ENCODE data around the gene AIG1.

The AIG1 gene

DNA sequence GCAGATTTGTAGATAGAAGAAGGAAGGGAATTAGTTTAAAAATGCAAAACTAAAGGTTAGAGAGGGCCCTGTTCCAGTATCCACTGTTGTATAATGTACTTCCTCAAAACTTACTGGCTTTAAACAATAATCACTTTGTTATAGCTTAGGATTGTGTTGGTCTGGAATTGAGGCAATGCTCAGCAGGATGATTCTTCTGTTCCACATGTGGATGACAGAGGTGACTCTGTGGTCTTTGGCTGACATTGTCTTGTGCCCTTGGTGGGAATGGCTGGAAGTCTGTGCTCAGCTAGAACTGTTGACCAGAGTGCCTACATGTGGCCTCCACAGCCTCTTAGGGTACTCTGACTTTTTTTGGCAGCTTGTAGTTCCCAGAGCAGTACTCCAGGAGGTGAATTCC is 143.4 kb downstream of the AIG1 start:
- DNase-seq = no peak

DNA sequence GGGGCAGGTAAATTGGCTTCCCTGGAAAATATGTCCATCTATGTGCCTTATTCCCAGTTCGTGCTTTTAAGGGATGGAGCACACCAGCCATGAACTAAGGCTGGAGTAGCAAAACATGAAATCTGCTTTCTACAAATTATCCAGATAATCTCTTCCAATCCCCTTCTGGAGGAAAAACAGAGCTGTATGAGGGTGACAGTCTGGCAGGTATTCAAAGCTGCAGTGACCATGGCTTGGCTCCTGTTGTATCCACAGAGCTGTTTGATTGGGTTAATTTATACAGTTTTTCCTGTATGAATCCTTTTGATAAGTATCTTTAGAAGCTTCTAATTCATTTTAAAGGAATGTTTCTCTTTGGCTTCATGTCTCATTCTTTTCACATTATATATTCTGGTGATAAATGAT is 144.4 kb downstream of the AIG1 start:
- no peak for DNase-seq

DNA sequence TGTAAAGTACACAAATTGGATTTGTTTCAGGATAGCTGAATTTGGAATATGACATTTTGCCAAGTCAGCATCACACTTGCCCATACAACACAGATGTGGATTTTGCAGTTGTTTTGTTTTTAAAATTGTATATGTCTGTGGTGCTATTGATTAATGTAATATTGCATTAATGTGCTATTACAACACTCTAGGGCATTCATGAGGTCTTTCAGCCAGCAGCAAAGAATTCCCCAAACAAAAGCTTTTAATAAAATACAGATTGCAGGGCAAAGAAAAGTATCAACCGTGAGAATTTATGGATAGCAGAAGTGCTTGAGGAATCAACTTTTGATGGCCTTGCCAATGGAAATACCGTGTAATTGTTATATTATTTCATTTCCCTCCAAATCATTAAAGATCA is 144.9 kb downstream of the AIG1 start:
- no peak for DNase-seq

DNA sequence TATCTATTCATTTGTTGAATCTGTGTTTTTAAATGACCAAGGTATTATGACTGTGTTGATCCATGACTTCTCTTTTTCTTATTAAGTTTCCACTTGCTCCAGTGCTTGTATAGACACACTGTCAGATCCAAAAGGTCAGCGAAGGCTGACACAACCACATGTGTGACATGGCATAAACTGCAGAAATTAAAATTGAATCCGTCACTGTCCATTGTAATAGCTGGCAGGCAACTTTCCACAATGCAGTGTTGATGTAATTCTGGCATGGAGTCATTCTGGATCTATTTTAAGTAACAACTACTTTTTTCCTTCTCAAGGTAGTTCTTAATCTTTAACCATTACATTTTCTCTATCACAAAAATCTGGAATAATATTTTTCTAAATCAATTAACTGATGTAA is 145.3 kb downstream of the AIG1 start:
- DNase-seq = no peak

DNA sequence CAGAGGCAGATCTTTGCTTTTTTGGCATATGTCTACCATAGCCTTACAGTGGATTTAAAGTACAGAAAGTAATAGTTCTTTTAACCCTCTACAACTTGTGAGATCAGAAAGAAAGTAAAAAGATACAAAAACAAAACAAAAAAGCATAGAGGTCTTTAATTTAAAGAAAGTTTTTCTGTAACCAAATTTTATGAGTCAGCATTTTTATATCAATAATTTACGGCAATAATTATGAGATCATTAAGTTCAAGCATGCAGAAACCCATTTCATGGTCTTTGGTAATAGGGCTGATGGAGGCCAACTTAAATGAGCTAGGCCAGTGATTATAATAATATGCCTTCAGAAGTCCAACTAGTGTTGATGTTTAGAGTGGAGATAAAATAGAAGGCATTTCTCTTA is 145.9 kb downstream of the AIG1 start:
- DNase-seq = no peak

DNA sequence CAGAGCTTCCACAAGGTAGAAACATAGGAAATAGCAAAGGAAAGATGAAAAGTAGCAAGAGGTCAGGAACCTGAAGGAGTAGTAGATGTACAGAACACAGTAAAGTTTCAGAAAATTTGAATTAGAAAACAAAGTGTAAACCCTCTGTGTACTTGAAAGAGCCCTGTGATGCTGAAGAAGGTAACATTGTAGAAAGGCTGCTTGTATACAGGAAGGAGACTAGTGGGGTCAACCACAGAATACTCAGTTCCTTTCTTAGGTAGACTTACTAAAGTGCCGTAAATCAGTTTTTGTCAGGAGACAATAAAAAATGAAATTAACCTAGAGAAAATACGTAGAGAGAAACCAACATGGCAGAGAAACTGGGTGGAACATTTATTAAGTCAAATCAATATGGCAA is 149.7 kb downstream of the AIG1 start:
- no peak for DNase-seq

DNA sequence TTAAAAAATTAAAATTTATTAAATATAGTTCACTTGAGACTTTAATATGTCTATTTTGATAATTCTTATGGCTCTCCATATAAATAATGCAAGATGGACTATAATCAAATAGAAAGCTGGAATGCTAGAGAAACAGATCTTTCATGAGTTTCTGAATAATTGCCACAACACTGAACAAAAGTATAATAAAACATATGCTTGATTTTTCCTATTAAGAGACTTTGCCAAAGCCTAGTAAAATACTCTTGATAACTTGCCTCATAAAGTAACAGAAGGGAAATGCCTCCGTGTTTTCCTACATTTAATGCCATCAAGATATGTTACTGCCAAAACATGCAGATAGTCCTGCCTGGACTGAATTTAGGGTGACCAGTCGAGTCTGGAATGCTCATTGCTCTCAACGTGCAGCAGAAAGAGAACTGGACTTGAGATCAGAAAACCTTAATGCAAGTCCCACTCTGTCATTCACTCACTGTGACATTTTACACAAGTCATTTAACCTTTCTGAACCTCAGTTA is 153.2 kb downstream of the AIG1 start:
- no peak for DNase-seq

DNA sequence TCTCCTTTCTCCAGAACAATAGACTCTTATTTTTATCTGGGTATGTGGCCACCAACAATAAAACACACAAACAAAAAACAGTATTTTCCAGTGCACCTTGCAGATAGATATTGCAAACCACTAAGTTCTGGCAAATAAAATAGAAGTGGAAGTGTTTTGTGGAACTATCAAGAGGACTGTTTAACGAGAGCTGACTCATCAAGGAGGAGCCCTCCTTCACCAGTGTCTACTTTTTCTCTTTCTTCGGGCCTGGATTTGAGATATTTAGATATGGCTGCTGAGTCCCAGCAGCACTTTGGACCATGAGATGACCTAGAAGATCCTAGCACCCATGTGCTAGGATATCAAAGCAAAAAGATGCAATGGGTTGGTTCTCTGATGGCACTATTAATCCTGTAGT is 154.7 kb downstream of the AIG1 start:
- DNase-seq = no peak

DNA sequence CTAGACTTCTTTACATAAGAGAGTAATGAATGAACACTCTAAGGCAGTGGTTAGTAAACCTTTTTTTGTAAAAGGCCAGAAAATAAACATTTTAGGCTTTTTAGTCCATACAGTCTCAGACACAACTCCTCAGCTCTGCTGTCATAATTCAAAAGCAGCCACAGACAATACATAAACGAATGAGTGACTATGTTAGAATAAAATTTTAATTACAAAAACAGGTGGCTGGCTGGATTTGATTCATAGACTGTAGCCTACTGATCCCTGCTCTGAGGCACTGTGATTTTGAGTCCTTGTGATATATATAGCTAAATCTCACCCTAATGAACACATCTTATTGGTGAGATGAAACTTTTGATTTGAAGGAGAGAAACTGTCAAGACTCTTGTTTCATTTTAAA is 155.1 kb downstream of the AIG1 start:
- no peak for DNase-seq

DNA sequence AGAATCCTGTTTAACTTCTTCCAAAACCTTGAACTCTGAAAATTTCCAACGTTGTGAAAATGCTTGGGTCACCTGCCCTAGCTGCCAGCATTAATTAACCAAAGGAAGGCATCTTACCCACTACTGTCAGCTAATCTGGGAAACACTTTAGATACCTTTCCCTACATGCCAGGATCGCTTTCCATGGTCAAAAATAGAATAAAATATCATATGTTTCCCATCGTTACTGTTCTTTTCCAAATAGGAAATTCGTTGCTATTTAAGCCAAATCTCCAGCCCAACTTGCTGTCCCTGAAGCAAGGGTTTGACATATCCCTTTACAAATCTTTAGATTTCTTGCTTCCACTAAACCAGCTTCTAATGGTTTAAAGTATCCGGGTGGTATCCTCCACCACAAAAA is 157.5 kb downstream of the AIG1 start:
- DNase-seq = no peak

DNA sequence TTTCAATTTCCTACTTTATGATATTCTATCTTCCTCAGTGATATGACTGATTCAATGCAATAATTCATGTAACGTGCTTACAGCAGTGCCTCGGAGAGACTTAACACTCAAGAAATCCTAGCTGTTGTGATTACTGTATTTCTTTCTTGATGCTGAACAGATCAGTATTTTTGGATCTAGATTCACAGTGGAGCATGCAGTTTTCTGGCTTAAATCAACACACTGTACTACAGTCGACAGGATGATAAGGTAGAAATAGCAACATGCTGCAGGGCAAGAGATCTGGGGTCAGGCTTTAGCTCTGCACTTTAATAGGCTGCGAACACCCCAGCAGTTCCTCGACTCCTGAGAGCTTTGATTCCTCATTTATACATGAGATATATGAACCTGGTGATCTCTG is 161.0 kb downstream of the AIG1 start:
- DNase-seq = no peak

DNA sequence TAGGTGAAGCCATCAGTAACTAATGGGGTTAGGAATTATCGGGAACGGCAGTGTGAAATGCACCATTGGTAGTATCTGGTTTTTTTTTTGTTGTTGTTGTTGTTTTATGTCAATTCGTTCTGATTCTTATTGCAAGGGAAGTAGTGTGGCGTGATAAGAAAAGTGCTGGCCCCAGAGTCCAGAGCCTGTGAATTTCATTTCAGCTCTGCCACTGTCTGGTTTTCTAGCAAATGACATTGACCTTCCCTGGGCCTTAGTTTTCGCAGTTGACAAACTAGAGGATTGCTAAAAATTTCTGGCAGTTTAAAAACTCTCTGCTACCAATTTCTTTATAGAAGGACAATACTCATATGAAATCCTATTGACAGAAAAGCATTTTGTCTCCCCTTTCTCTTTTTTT is 161.6 kb downstream of the AIG1 start:
- no peak for DNase-seq

DNA sequence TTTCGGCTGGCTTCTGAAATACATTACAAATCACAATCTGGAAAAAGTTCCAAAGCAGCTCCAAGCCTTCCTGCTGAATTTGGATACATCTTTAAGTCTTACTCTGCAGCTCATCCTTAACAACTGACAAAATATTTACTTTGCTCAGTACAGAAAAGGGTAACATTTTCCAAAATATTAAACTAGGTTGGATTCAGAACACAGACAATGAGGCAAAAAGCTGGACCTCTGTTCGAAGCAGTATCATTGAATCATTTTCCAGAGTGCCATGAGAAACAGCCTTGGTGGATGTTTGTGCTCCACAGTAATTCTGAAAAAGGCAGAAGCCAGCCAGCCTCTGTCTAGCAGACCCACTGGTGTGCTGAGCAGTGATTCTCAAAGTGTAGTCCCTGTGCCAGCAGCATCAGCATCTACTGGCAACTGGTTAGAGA is 162.1 kb downstream of the AIG1 start:
- DNase-seq = no peak

DNA sequence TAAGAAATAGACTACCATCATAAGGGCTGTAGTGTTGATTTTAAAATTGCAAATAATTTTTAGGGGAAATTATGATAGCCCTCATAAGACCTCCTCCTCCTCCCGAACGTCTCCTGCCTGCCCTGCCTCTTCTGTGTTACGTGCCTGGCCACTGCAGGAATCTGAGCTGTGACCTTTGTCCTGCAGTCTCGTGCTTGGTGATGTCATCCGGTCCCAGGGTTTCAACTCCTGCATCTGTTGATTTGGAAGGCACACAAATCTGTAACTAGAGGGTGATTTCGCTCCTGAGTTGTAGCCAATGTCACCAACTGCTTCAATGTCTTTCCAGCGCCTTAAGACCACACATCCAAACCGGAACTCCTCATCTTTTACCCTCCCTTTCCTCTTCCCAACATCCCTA is 163.2 kb downstream of the AIG1 start:
- DNase-seq = no peak

DNA sequence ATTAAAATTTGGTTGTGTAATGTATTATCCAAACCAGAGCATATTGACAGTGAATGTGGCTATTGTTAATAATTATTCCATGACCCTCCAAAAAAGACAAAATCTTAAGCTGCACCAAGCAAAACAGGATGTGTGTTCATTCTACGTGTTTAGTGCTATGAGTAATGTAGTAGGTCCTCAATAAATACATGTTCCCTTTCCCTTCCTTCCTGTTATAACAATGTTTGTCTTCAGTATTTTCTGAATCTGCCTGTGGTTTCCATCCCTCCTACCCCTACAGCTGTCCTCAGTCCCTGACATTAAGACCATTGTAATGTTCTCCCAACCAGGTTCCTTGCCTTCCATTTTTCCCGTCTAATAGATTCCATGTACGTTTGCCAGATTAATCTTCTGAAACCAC is 163.8 kb downstream of the AIG1 start:
- no peak for DNase-seq

DNA sequence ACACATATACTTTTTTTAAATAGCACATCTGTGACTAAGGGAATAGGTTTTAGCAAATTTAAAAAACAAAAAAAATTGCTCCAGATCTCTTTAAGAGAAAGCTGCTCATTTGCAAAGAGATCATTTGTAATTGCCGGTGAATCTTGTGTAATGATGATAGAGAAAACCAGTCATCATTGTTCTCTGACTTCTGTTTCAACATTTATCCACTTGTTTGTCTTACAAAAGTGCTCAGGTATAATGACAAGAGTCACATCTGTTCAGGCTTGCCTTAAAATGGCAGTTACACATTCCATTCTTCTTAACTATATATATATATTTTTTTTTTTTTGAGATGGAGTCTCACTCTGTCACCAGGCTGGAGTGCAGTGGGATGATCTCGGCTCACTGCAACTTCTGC is 165.2 kb downstream of the AIG1 start:
- no peak for DNase-seq

DNA sequence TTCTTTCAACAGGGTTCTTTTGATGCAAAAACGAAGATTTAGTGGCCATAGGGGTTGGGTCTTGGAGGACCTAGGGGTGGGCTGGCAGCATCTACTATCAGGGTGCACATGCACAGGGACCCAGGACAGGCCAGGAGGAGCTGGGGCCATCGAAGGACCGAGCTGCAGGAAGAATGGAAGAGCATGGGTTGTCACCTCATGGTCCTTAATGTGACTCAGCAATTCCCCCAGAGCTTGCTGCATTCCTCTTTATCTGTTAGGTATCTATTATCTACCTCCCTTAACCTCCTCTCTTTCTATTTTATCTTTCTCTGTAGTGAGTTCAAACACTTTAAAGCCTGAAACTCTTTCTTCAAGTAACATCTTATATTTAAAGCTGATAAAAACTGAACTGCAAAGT is 167.0 kb downstream of the AIG1 start:
- DNase-seq = no peak

DNA sequence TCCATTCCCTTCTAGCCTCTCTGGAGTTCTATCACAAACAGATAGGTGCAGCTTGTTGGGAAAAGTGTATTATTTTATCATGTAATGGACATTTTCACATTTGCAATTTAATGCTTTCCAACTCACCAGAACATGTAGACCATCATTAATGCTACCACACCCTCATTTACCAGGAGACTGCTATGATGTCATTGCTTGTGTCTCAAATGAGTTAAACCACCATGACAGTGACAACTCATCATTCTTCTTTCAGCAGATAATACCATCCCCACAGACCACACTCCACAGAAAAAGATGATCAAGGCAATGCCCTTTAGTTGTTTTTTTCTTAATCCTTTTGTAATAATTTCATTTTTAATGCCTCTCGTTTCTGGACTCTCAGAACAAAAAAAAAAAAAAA is 168.7 kb downstream of the AIG1 start:
- DNase-seq = no peak

DNA sequence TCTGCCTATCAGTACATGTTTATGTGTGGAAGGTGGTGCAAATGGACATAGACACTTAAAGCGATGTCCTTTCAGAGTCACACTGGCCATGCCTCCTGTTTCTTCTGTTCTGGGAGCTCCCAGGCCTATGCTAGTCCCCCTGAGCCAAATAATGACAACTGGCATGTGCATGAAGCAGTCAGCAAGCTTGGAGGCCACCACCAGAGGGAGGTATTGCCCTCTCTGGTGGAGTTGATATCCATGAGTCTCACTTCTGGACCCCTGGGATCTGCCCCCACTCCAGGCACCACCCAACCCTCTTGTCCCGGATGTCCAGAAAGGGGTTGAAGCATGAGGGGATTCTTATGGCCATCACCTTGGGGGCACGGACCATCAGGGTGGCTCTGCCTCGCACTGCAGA is 172.2 kb downstream of the AIG1 start:
- DNase-seq = no peak

DNA sequence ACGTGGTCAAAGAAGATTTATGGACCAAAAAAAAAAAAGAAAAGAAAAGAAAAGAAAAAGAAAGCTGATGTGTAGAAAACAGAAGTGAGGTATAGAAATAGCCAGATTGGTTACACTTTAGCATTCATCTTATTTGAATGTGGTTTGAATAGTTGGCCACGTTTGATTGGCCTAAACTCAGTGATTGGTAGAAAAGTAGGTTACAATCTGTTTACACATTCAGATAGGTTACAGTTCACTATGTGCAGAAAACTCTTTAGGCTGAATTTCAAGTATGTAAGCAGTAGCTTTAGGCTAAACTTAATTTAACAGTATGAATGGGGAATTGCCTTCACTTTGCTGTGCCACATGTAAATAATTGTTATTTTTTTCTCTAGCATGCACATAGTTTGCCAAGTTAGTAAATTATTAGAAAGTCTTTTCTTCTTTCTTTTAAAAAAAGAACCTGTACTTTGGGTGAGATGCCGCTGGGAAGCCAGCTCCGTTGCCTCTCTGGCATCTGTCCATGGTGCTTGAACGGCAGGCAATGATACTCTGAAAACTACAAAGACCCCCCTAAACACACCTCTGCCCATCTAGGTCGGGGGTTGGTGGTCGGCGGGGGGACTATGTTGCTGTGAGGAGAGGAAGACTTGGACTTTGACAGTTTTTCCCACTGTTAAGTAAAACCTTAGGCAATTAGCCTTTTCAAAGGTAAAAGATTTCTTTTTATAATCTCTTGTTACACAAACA is 173.0 kb downstream of the AIG1 start:
- no peak for DNase-seq

DNA sequence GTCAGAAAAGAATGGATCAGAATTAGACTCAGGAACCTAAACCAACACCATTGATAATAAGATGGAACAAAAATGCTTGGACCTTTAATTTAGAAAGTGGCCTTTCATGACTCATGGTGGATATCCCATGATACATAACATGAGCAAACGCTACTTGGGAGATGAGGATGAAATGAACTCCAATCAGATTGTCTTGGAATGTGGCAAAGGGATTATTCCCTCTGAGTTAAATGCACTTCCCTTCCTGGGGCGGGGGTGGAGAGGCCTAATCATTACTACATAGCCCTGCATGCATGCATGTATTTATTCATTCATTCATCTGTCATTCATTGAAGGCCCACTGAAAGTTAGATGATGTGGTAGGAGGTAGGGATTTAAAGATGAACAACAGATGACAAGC is 174.0 kb downstream of the AIG1 start:
- DNase-seq = no peak

DNA sequence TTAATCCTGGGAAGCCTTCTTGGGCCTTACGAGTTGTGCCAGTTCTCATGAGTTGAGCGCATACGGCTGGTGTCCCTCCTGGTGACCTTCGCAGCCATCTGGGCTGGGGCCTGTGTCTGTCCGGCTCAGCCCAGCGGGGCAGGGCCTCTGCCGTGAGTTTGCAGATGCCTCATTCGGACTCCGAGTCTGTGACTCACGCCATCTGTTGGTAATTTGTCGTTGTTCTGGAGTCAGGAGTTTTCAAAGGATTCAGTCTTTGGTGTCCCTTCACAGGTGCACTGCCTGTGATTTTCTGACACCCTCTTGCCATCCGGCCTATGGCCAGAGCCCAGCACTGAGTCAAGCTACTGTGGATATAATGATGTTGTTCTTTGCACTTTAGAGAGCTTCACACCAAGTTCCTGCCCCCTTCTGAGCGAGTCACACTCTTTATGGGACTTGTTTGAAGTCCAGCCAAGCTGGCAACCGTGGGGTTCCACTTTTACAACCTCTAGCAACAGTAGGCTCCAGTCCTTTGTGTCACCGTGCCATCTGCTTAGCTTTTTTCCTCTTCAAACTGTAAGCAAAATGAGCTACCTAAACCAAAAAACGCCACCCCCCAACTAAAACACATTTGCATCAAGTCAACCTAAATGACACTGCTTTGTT is 175.6 kb downstream of the AIG1 start:
- no peak for DNase-seq

DNA sequence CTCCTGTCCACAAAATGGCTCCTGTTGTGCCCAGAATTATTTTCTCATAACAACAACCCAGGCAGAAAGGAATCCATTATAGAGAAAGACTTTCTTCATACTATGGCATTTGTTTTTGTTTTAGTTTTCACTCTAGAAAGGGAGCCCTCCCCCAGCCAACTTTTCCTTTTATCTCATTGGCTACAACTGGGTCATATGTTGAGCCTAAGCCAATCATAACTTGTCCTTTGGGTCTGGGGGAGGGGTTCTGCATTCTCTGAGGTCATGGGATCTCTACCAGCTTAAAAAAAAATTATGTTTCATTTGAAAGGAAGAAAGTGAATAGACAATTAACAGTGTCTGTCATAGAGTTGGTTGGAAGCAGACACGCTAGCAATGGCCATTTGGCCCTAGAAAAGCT is 177.6 kb downstream of the AIG1 start:
- DNase-seq = no peak

DNA sequence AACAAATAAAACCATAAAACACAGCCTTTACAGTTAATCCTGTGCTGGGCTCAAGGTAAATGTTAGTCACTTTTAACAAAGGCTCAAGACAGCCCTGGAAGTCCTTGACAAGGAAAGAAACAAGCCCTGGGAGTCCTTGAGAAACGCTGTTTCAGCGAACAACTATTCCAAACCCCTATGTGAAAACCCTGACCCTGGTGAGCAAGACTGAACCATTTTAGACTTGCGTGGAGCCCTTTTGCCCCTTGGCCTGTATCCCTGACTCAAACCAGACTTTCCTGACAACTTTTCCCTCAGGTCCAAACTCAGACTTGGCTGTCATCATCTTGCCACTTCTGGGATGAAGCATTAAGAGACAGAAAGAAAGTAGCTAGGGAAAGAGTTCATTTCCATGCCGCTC is 180.4 kb downstream of the AIG1 start:
- DNase-seq = no peak

DNA sequence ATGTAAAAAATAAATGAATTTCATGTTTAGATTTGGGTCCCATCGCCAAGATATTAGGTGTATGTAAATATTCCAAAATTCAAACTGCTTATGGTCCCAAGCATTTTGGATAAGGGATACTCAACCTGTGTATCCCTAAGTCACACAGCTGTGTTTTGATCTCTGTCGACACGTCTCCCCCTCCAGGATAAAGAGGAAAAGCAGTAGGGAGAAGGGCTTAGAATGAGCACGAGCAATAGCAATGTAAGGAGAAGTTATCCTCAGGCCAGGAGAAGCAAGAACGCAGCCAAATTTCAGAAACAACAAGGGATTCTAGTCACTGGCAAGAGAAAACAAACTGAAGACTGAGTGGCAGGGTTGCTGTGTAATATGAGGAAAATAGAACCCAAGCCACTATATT is 181.2 kb downstream of the AIG1 start:
- DNase-seq = no peak

Measured in NCI-H1048 (cell line).